Neural cell (in vitro differentiated cells): ENCODE measurements around the gene LPAR5.

ENCODE experiments used
- EP300 ChIP-seq: fragments of 450-650 bp; conservative IDR thresholded peaks from 2 replicates; pipeline ENCODE4 v1.6.1; 2014; ENCODE audit warnings: antibody characterized with exemption, mild to moderate bottlenecking, moderate library complexity; ENCODE audit not compliant: poor library complexity, severe bottlenecking
- EZH2 ChIP-seq: fragments of 200-600, 300-800 bp; shearing (Covaris generic), sonication (generic); IDR thresholded peaks from 2 replicates; pipeline ENCODE4 v1.6.1; 2014; ENCODE audit warnings: antibody characterized with exemption, low read length, borderline replicate concordance, mild to moderate bottlenecking; ENCODE audit not compliant: insufficient read depth, poor library complexity, severe bottlenecking
- MXI1 ChIP-seq: fragments of 450-650 bp; conservative IDR thresholded peaks from 2 replicates; pipeline ENCODE4 v1.6.1; 2014; ENCODE audit warnings: antibody characterized with exemption, mild to moderate bottlenecking; ENCODE audit not compliant: poor library complexity, severe bottlenecking
- RAD21 ChIP-seq: fragments of 450-650 bp; conservative IDR thresholded peaks from 2 replicates; pipeline ENCODE4 v1.6.1; 2014; ENCODE audit warnings: antibody characterized with exemption, mild to moderate bottlenecking, moderate library complexity
- SMC3 ChIP-seq: fragments of 450-650 bp; conservative IDR thresholded peaks from 2 replicates; pipeline ENCODE4 v1.6.1; 2014; ENCODE audit warnings: antibody characterized with exemption, mild to moderate bottlenecking, moderate library complexity; ENCODE audit not compliant: poor library complexity
- TAF1 ChIP-seq: IDR thresholded peaks from 2 replicates; pipeline ENCODE4 v1.6.1; 2012; ENCODE audit warnings: low read depth
- TF ChIP-seq, protein P1 (sequence below): fragments of 450-650 bp; IDR thresholded peaks from 2 replicates; pipeline ENCODE4 v1.5.1; 2014; ENCODE audit warnings: antibody characterized with exemption, mild to moderate bottlenecking, moderate library complexity; ENCODE audit not compliant: poor library complexity, severe bottlenecking
- TF ChIP-seq, protein P2 (sequence below): IDR thresholded peaks from 2 replicates; pipeline ENCODE4 v1.6.1; 2012; ENCODE audit warnings: borderline replicate concordance

DNA sequence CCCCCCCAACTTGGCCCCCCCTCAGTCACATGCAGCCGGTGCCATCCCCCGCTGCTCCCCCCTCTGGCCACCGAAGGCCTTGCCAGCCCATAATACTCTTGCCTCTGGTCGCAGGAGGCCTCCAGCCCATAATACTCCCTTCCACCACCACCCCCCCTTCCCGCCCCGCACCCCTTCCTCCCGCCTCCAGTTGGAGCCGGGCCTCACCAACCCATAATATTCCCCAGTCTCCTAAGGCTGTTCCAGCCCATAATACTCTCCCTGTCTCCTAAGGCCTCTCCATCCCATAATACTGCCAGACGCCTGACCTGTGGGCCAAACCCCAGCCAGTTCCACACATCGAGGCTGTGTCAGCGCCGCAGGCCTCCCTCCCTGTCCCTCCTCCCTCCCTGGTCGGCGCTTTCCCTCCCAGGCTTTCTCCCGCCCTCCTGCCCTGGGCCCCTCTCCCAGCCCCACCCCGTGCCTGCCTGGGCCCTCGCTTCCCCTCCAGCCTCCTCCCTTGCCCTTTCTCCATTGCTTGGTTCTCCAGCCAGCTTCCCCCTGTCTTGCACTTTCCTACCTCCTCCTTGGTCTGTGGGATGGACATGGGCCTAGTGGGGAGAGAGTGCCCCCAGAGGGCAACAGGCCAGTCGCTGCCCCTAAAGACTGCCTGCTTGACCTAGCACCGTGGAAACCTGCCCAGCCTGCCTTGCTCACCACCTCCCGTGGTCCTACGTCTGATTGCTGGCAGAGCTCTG, 21.8 kb downstream of the LPAR5 start:
- no peak for TF ChIP-seq EZH2
- TF ChIP-seq, protein P1, sequence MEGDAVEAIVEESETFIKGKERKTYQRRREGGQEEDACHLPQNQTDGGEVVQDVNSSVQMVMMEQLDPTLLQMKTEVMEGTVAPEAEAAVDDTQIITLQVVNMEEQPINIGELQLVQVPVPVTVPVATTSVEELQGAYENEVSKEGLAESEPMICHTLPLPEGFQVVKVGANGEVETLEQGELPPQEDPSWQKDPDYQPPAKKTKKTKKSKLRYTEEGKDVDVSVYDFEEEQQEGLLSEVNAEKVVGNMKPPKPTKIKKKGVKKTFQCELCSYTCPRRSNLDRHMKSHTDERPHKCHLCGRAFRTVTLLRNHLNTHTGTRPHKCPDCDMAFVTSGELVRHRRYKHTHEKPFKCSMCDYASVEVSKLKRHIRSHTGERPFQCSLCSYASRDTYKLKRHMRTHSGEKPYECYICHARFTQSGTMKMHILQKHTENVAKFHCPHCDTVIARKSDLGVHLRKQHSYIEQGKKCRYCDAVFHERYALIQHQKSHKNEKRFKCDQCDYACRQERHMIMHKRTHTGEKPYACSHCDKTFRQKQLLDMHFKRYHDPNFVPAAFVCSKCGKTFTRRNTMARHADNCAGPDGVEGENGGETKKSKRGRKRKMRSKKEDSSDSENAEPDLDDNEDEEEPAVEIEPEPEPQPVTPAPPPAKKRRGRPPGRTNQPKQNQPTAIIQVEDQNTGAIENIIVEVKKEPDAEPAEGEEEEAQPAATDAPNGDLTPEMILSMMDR: peak; percentile 36
- no peak for TF ChIP-seq MXI1
- TF ChIP-seq EP300: no peak
- TF ChIP-seq, protein P2, sequence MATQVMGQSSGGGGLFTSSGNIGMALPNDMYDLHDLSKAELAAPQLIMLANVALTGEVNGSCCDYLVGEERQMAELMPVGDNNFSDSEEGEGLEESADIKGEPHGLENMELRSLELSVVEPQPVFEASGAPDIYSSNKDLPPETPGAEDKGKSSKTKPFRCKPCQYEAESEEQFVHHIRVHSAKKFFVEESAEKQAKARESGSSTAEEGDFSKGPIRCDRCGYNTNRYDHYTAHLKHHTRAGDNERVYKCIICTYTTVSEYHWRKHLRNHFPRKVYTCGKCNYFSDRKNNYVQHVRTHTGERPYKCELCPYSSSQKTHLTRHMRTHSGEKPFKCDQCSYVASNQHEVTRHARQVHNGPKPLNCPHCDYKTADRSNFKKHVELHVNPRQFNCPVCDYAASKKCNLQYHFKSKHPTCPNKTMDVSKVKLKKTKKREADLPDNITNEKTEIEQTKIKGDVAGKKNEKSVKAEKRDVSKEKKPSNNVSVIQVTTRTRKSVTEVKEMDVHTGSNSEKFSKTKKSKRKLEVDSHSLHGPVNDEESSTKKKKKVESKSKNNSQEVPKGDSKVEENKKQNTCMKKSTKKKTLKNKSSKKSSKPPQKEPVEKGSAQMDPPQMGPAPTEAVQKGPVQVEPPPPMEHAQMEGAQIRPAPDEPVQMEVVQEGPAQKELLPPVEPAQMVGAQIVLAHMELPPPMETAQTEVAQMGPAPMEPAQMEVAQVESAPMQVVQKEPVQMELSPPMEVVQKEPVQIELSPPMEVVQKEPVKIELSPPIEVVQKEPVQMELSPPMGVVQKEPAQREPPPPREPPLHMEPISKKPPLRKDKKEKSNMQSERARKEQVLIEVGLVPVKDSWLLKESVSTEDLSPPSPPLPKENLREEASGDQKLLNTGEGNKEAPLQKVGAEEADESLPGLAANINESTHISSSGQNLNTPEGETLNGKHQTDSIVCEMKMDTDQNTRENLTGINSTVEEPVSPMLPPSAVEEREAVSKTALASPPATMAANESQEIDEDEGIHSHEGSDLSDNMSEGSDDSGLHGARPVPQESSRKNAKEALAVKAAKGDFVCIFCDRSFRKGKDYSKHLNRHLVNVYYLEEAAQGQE: no peak
- no peak for TF ChIP-seq RAD21
- TF ChIP-seq SMC3: no peak
- no peak for TF ChIP-seq TAF1
